Kidney tubule cell (primary cell): ENCODE data around the gene CLEC3B.

ENCODE experiments used
- DNase-seq: peaks from one replicate; pipeline ENCODE4 v3.0.0-alpha.2; 2018; ENCODE audit warnings: low spot score

The CLEC3B gene

GRCh38 chr3:45003859-45004258 lies 22.2 kb upstream of the CLEC3B start:
- no peak for DNase-seq

DNA sequence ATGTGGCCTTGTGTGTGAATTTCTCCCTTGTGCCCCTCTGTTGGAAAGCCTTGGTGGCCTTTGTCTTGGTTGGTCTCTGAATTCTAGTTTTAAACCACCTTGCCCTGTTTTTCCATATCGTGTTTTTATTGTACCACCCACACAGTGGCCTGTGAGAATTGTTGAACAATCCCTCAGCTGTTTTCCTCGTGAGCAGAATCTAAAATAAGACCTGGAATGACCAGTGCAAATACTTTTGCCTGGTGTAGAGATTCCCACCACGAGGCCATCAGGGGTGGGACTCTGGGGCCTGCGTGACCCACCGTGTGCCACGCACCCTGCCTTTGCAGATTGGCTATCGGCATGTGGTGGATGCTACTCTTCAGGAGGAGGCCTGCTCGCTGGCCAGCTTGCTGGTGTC lies 19.0 kb upstream of the CLEC3B start:
- no peak for DNase-seq

GRCh38 chr3:45008117-45008516 lies 18.0 kb upstream of the CLEC3B start:
- peak; percentile 47 for DNase-seq

DNA sequence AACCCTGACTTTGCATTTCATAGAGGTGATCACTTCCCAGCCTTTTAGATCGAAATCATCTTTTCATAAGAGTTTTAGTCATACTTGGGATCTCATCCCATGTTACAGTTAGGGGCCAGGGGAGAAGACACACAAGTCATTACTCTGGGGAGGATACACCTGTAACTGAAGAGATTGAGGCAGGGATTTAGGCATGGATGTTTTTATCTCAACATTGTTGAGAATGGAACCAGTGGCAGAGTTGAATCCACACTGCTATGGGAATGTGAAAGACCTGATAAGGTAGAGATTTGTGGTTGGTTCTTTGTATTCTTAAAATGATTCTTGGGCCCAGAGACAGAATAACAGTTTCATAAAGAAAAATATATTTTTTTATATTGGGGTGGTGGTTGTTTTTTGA lies 16.2 kb upstream of the CLEC3B start:
- no peak for DNase-seq

DNA sequence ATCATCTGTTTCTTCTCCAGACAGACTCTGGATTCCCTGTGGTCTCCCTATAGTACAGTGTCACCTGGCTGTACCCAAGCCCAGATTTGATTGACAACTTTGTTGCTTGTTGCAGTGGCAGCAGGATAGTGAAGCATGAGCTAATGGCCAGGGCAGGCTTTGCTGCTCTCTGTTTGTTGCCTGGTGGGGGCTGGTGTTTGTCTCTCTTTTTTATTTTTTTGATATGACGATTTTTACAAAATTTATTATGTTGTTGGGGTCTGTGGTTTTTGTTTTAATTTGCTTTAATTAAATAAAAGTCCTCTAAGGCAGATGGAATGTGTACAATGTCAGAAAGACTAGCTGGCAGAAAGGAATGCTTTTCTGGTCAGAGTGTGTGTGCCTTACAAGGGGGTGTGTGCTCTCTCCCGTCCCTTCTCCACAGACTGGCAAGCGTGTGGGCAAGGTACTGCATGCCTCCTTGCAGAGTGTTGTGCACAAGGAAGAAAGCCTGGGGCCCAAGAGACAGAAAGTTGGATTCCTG lies 15.2 kb upstream of the CLEC3B start:
- DNase-seq = peak; percentile 94

DNA sequence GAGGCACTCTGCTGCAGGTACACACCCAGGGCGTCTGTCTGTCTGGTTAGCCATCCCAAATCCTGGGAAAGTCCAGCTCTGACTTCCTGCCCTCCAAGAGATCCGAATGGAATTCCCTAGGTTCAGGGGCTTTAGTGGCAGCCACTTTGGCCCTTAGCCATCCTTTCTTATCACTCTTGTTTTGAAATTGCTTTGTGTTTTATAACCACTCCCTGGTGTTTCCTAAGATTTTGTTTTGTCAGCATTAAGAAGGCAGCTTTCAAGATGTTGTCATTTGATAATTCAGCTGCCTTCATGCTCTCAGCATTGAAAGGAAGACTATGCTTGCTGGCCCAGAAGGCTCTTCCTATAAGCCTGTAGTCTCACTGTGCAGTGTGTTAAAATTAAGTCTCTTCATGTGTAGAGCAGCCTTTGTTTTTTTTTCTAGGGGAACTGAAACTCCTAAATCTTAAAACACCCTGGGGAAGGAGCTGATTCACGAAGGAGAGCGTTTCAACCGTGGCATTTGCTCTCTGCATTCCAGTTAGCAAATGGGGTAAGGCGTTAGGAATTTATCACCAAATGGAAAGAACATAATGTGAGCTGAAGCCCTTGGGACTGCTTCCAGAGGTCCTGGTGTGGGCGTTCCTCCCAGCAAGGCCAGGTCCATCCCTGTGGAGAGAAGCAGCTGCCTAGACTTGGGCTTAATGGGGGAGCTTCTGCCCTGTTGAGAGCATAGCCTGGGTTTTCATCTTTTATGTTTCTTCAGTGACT lies 14.2 kb upstream of the CLEC3B start:
- peak; percentile 91 for DNase-seq

GRCh38 chr3:45012577-45012976 lies 13.5 kb upstream of the CLEC3B start:
- peak; percentile 49 for DNase-seq

GRCh38 chr3:45016916-45017315 lies 9.2 kb upstream of the CLEC3B start:
- no peak for DNase-seq

- no peak for DNase-seq
These were observed 8.3 kb upstream of the CLEC3B start for GRCh38 chr3:45017821-45018220.

DNA sequence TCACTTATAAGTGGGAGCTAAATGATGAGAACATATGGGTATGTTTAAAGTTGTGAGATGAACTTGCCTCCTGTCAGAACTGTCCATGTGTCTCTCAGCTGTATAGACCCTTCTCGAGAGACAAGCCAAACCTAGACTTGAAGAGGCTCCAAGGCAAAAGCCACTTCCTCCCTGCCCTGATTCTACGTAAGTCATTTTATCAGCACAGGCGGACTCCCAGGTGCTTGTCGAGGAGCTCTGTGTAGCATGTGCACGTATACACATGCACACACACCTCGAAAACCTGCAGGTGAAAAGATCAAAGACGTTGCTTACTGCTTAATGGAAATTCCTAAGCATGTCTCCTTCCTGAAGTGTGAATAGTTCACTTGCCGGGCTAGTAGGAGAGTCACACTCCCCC lies 5.6 kb upstream of the CLEC3B start:
- DNase-seq = no peak

GRCh38 chr3:45021524-45022297 lies 4.4 kb upstream of the CLEC3B start:
- no peak for DNase-seq

DNA sequence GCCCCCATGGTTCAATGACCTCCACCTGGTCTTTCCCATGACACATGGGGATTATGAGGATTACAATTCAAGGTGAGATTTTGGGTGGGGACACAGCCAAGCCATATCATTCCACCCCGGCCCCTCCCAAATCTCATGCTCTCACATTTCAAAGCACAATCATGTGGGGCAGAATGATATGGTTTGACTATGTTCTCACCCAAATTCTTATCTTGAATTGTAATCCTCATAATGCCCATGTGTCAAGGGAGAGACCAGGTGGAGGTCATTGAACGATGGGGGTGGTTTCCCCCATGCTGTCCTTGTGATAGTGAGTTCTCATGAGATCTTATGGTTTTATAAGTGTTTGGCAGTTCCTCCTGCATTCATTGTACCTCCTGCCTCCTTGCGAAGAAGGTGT lies 2.4 kb upstream of the CLEC3B start:
- DNase-seq = no peak

DNA sequence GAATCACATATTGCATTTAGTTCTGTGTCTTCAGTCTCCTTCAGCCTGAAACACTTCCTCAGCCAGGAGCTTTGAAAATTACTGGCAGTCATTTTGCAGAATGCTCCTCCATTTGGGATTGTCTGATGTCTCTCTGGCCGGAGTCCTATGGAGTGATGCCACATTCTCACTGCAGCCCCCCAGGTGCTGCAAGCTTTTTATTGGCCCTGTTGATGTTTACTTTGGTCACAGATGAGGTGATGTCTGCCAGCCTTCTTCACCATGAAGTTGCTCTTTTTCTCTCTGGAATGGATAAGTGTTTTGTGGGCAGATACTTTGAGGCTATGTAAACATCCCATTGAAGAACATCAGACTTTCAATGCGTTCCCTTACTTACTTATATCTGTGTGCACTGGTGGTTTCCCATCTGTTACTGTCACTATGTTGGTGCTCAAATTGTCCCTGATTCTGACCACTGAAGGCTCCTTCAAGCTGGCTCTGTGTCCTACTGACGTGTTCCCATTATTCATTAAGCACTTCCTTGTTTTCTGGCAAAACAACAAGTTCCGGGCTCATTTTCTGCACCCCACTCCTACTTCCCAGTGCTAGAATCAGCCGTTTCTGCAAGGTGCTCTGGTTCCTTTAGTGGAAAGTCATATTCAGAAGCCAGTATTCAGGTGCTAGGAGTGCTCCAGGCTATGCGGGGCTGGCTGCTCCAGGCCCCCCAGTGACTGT lies 1.4 kb upstream of the CLEC3B start:
- peak; percentile 39 for DNase-seq

DNA sequence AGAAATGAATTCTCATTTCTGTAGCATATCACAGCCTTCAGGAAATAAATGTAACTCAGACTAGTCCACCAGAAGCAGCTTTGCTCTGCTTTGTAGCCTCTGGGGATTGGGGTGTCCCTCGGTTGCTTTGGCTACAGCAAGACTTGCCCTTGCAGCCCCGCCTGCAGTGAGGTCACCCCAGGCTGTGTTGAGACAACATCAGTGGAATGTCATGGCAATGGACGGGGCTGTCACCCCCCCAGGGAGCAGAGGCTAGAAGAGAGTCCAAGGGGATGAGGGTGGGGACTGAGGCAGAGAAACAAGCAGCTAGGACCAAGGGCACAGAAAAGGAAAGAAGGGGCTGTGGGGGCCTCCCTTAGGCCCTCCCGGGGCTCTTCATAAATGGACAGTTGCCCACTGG lies 854 bp downstream of the CLEC3B start:
- DNase-seq = peak; percentile 62

GRCh38 chr3:45027441-45027840 lies 1.3 kb downstream of the CLEC3B start:
- DNase-seq = no peak

DNA sequence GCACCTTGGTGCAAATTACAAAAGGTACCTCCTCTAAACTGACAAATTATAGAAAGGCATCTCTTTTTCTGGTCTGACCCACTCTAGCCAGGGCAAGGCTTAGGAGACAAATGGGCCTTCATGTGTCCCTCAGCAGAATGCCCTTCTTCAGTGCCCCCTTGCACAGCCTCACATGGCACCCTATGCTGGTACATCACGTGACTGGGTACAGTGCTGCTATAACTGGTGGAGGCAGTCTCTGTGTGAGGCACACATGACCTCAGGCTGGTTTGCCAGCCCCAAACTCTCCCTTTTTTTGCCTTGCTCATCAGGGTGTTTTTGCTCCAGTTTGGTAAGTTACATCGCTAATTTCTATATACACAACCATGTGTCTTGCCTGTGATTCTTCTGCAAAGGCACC lies 3.1 kb downstream of the CLEC3B start:
- no peak for DNase-seq

- DNase-seq = no peak
These were observed 3.6 kb downstream of the CLEC3B start for GRCh38 chr3:45029661-45030060.

DNA sequence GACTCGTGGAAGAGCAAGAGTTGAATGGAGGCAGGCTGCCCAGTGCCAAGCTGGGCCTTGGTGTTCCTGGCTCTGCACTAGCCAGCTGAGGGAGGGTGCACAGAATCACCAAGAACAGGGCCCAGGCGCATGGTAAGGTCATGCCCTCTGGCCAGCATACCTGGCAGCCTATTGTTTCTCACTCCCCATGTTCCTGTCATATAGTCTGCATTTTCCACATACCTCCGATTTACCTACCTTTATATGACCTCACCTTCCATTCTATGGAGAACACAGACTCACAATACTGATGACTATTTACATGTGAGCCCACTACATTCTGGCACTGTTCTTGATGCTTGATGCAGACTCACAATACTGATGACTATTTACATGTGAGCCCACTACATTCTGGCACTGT lies 5.4 kb downstream of the CLEC3B start:
- DNase-seq = no peak

DNA sequence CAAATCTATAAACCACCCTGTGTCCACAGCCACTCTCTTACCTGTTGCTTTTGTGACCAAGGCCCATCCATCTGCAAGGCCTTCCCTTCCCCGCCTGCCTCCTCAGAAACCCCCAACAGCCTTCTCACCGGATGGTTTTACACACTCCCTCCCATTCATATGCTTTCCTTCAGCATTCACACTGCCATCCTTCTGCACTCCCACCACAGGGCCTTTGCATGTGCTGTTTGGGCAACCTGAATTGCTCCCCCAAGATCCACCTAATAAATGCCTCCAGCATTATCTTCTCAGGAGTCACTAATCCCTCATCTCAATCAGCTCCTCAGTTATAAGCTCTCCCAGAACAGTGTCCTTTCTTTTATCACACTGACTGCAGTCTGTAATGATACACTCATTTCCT lies 6.0 kb downstream of the CLEC3B start:
- no peak for DNase-seq

GRCh38 chr3:45033791-45034190 lies 7.7 kb downstream of the CLEC3B start:
- no peak for DNase-seq

DNA sequence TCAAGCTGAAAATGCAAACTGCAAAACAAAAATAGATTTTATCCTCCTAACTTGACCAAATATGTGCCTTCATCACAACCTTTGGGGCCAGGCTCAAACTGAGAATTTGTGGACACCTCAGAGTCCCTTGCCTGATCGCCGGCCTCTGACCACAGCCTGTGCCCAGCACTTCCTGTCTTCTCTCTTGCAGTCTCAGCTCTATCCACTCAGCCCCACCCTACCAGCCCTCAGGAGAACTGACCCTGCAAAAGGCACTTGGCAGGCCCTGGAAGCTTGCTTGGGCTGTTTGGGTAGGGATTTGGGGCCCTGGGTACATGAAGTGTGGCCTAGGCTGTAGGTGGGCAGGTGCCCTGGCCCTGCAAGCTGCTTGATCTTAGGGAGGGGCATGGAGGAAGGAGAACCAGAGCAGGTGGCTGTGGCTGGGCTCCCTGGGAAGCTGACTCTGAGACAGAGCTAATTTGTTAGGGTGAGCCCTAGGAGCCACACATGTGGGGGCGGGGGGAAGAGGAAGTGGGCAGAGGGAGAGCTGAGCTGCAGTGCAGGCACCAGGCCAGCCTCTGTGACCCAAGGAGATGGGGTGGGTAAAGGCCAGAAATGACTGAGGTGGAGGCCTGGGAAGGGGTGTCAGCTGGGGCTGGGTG lies 8.6 kb downstream of the CLEC3B start:
- no peak for DNase-seq
